ENCODE results near the gene ABCC4.

DNA sequence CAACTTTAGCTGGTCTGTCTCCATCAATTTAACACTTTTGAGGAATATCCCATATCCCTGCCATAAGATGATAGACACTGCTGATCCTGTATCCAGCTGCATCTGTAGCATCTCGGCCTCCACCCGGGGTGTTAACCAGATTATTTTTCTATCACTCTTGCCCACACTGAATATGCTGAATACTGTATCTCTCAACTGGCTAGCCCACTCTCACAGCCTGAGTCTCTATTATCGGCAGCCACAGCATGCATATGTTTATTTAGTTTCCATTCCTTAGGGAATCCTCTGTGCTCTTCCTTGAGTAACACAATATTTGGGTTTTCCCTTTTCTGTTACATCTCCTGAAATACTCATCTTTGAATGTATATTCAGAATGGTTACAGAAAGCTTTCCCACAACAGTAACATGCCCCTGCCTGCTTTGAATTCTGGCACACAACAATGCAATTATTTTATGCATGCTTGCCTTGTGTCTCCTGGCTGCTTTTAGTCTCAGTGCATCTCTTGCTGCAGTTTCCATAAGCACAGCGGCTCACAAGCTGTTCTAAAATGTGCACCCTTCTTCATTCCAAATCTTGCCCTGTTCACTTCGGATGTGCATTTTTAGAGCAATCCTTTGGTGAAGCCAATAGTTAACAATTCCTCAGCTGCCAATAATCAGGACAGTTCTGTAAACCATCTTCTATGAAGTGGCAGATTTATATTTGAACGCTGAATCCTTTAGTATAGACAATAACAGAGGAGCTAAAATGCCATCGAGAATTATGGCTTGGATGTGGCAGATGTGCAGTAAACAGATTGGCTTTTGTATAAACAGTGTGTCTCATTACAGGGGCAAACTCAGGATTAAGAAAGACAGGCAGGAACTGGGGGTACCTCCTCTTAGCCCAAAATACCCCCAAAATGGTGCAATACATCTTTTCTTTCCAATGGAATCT, 327.0 kb downstream of the ABCC4 start:
- TF ChIP-seq, protein P1, sequence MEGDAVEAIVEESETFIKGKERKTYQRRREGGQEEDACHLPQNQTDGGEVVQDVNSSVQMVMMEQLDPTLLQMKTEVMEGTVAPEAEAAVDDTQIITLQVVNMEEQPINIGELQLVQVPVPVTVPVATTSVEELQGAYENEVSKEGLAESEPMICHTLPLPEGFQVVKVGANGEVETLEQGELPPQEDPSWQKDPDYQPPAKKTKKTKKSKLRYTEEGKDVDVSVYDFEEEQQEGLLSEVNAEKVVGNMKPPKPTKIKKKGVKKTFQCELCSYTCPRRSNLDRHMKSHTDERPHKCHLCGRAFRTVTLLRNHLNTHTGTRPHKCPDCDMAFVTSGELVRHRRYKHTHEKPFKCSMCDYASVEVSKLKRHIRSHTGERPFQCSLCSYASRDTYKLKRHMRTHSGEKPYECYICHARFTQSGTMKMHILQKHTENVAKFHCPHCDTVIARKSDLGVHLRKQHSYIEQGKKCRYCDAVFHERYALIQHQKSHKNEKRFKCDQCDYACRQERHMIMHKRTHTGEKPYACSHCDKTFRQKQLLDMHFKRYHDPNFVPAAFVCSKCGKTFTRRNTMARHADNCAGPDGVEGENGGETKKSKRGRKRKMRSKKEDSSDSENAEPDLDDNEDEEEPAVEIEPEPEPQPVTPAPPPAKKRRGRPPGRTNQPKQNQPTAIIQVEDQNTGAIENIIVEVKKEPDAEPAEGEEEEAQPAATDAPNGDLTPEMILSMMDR (conservative IDR thresholded peaks at IDR 0.05 in 1 of 2, IDR thresholded peaks at IDR 0.05 in 1 of 2; ENCODE audit: low read depth in 1 of 2, low read length in 2 of 2) = no peak
- TF ChIP-seq EZH2 (IDR thresholded peaks at IDR 0.05; ENCODE audit: low read length, missing control alignments) = no peak
